Skeletal muscle tissue (tissue), 4 donors: ENCODE results near the gene CGB3. TPM values are rescaled to one million over a fixed set of nuclear protein-coding genes. Genes with fewer than 3 reads are reported as not detected.

ENCODE experiments used
- H3K27ac ChIP-seq: one replicate; pipeline ENCODE4 v1.7.0; 2013; ENCODE audit warnings: mild to moderate bottlenecking, low read depth, low read length, inconsistent platforms
- H3K27me3 ChIP-seq, 3 donors: one replicate each; pipeline ENCODE4 v1.7.0; 2013; ENCODE audit warnings: low read length in 3 of 3; ENCODE audit not compliant: control insufficient read depth in 3 of 3, insufficient read depth in 3 of 3
- H3K36me3 ChIP-seq, 3 donors: one replicate each; pipeline ENCODE4 v1.7.0; 2013; ENCODE audit warnings: low read length in 3 of 3; ENCODE audit not compliant: control insufficient read depth in 3 of 3, insufficient read depth in 3 of 3
- H3K4me1 ChIP-seq, 3 donors: one replicate each; pipeline ENCODE4 v1.7.0; 2013; ENCODE audit warnings: low read length in 3 of 3, mild to moderate bottlenecking in 3 of 3; ENCODE audit not compliant: control insufficient read depth in 3 of 3, insufficient read depth in 3 of 3
- H3K4me3 ChIP-seq, 3 donors: one replicate each; pipeline ENCODE4 v1.7.0; 2013; ENCODE audit warnings: low read length in 3 of 3
- H3K9ac ChIP-seq, 3 donors: one replicate each; pipeline ENCODE4 v1.7.0; 2013; ENCODE audit warnings: low read length in 3 of 3, mild to moderate bottlenecking in 3 of 3, moderate library complexity in 2 of 3, low read depth in 1 of 3
- H3K9me3 ChIP-seq, 3 donors: one replicate each; pipeline ENCODE4 v1.7.0; 2013; ENCODE audit warnings: low read length in 3 of 3; ENCODE audit not compliant: control insufficient read depth in 3 of 3
- total RNA-seq: library from RNA; depleted of rRNA; stranded (reverse); fragments of >200 nt; gene quantifications from one replicate; pipeline ENCODE4 v1.2.3, GENCODE V29; 2014
- donor health status: Osteomylitis.

CGB3 gene
- total RNA-seq, 1 donor from 2014 or later: not detected

GRCh38 chr19:49004133-49004532, 20.0 kb downstream of the CGB3 start:
- H3K36me3 ChIP-seq: peaks cover 34 to 41% (median 36%) of the 10 kb centered on the region in 3 donors
- no peaks in the 10 kb centered on the region for H3K9me3 ChIP-seq
- H3K9ac ChIP-seq: no peak overlapping the region
- H3K27me3 ChIP-seq: no peaks in the 10 kb centered on the region
- H3K4me1 ChIP-seq: peaks cover 0 to 8% (median 3%) of the 10 kb centered on the region in 3 donors
- H3K4me3 ChIP-seq: no peak overlapping the region
- H3K27ac ChIP-seq: no peak overlapping the region

DNA sequence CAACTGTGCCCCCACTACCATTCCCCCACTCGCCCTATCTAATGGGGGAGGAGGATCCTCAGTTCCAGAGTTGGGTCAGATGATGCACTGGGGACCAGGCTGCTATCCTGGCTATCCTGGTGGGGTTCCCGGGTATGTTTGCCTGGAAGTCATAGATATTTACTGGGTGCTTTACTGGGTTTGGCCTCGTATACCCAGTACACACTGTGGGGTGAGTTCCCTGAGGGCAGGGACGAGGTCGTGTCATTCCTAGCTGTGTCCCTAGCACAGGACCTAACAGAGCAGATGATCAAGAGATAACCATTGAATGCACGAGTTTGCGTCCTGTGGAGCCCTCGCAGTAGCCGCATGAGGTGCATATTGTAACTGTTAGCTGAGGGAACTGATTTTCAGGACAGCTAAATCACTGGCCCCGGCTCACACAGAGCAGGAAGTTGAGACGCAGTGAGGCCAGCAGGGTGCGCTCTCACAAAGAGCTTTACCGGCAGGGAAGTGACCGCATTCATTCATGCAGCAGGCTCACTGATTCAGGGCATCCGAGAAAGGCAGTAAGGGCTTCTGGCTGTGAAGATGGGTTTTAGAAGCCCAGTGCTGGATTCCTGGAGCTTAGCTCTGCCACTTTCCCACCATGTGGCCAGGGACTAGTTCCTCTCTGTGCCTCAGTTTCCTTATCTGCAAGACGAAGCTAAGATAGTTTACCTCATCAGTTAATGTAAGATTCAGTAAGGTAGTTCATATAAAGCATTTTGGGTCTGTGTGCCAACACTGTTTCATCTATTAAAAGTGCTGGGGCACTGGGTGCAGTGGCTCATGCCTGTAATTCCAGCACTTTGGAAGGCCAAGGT, 24.4 kb downstream of the CGB3 start:
- H3K9ac ChIP-seq: peak overlapping the region in 1 of 3 donors; percentile 45
- no peaks in the 10 kb centered on the region for H3K9me3 ChIP-seq
- no peaks in the 10 kb centered on the region for H3K27me3 ChIP-seq
- peaks cover 11 to 15% (median 11%) of the 10 kb centered on the region in 3 donors for H3K36me3 ChIP-seq
- H3K4me3 ChIP-seq: no peak overlapping the region
- H3K4me1 ChIP-seq: peaks cover 5 to 19% (median 16%) of the 10 kb centered on the region in 3 donors
- H3K27ac ChIP-seq: no peak overlapping the region

GRCh38 chr19:48997972-48998371, 26.2 kb downstream of the CGB3 start:
- H3K27ac ChIP-seq: peak overlapping the region; percentile 30
- no peaks in the 10 kb centered on the region for H3K9me3 ChIP-seq
- H3K4me1 ChIP-seq: peaks cover 12 to 29% (median 26%) of the 10 kb centered on the region in 3 donors
- no peak overlapping the region for H3K4me3 ChIP-seq
- H3K9ac ChIP-seq: peak overlapping the region in 1 of 3 donors; percentile 40
- no peaks in the 10 kb centered on the region for H3K27me3 ChIP-seq
- H3K36me3 ChIP-seq: peaks cover 0 to 4% (median 4%) of the 10 kb centered on the region in 3 donors

DNA sequence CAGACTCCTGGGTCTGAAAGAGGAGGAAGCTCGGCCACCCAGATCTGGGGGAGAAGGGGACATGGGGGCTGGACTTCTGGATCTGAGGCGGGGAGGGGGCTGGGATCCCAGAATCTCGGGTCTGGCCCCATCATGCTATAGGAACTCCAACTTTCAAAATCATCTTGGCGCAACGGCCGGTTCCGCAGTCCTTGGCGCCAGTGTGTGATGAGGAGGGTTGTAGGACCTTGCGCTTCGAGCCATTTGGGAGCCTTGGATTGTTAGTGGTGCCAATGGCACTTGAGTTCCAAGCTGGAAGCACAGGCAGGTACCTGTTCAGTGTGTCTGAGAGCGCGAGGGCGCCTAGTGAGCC, 30.1 kb downstream of the CGB3 start:
- Histone ChIP-seq H3K4me1 (peaks cover 41 to 54% (median 47%) of the 10 kb centered on the region in 3 donors), H3K36me3 (peaks cover 0 to 18% (median 9%) of the 10 kb centered on the region in 3 donors), H3K27ac (peak overlapping the region; percentile 98), H3K9ac (peak overlapping the region; percentile 82 to 89 (median 84)), H3K9me3 (no peaks in the 10 kb centered on the region), H3K27me3 (no peaks in the 10 kb centered on the region), H3K4me3 (peak overlapping the region; percentile 91 to 98 (median 97))

DNA sequence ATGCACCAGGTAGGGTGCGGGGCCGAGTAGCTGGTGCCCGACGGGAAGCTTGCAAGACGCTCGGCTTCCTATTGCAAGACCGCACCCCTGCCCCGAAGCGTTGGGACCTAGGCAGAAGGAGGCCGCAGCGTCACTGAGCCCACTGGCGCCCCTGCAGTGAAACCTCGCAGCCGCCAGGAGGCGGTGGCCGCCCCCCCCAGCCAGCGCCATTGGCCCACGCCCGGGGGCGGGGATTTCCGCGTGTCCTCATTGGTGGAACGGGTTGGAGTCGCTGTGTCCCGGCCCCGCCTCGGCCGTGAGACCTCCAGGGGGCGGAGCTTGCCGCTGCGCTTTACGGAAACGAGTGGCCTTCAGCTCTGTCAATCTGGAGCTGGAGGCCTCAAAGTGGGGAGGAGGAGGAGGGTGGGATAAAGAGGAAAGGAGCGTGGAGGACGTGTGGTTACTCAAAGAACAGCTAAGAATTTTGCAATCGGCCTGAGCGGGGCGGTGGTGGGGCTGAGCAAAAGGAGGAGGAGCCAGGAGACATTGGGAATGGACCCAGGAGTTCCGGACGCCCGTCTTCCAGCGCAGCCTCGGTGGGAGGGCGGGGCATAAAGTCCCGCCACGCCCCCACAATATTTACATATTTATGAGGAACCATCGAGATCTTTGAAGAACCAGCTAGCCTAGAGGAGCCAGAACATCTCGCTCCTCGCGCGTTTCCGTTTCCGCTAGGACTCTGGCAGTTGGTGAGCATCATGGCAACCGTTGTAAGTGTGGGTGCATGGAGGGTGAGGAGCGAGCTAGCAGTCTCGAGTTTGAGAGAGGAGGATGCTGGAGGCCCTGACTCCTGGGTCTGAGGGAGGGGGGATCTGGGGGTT, 30.7 kb downstream of the CGB3 start, which contains the start of the genes GYS1 and RUVBL2:
Gene GYS1 (minus strand): TSS at position 135 of the 860 bp plus-strand sequence. CDS start 197 bp downstream, outside the sequence.
Gene RUVBL2 (plus strand): TSS at position 713 of the 860 bp plus-strand sequence. CDS start 25 bp downstream, at position 738.
- no peaks in the 10 kb centered on the region for H3K27me3 ChIP-seq
- H3K27ac ChIP-seq: peak within 1 kb of the TSS; percentile 98
- H3K36me3 ChIP-seq: peaks cover 4 to 22% (median 15%) of the 10 kb centered on the region in 3 donors
- H3K9ac ChIP-seq: peak within 1 kb of the TSS; percentile 99 to 100 (median 100)
- peaks cover 46 to 60% (median 53%) of the 10 kb centered on the region in 3 donors for H3K4me1 ChIP-seq
- peak within 1 kb of the TSS; percentile 97 to 99 (median 98) for H3K4me3 ChIP-seq
- no peaks in the 10 kb centered on the region for H3K9me3 ChIP-seq

- Histone ChIP-seq H3K4me3 (peak overlapping the region; percentile 97 to 99 (median 98)), H3K27ac (peak overlapping the region; percentile 98), H3K9me3 (no peaks in the 10 kb centered on the region), H3K4me1 (peaks cover 50 to 63% (median 54%) of the 10 kb centered on the region in 3 donors), H3K27me3 (no peaks in the 10 kb centered on the region), H3K36me3 (peaks cover 9 to 28% (median 17%) of the 10 kb centered on the region in 3 donors), H3K9ac (peak overlapping the region; percentile 99 to 100 (median 100))
Measured at GRCh38 chr19:48992581-48993174, 31.5 kb downstream of the CGB3 start.

- Histone ChIP-seq H3K4me1 (peaks cover 55 to 67% (median 61%) of the 10 kb centered on the region in 3 donors), H3K27me3 (no peaks in the 10 kb centered on the region), H3K9ac (peak overlapping the region; percentile 99 to 100 (median 100)), H3K36me3 (peaks cover 12 to 32% (median 21%) of the 10 kb centered on the region in 3 donors), H3K4me3 (peak overlapping the region; percentile 97 to 99 (median 98)), H3K9me3 (no peaks in the 10 kb centered on the region), H3K27ac (peak overlapping the region; percentile 98)
Measured at GRCh38 chr19:48991873-48992580, 32.1 kb downstream of the CGB3 start.

GRCh38 chr19:48991011-48991609, 33.0 kb downstream of the CGB3 start:
- no peaks in the 10 kb centered on the region for H3K27me3 ChIP-seq
- H3K9me3 ChIP-seq: no peaks in the 10 kb centered on the region
- H3K4me3 ChIP-seq: peak overlapping the region; percentile 63 to 99 (median 98)
- H3K4me1 ChIP-seq: peaks cover 61 to 74% (median 67%) of the 10 kb centered on the region in 3 donors
- peak overlapping the region; percentile 98 for H3K27ac ChIP-seq
- H3K36me3 ChIP-seq: peaks cover 18 to 34% (median 24%) of the 10 kb centered on the region in 3 donors
- peak overlapping the region; percentile 99 to 100 (median 100) for H3K9ac ChIP-seq
